Measurements from ENCODE around the gene ZNF280C. TPM values are rescaled to one million over a fixed set of nuclear protein-coding genes. Genes with fewer than 3 reads are reported as not detected.

ZNF280C gene
- total and polyA plus RNA-seq, 4 donors: 0.50 to 2.3 (median 1.00) TPM

- TF ChIP-seq HNF4G (IDR thresholded peaks at IDR 0.05): no peak
Measured at GRCh38 chrX:130263016-130263415, 5.7 kb downstream of the ZNF280C start (continued).

DNA sequence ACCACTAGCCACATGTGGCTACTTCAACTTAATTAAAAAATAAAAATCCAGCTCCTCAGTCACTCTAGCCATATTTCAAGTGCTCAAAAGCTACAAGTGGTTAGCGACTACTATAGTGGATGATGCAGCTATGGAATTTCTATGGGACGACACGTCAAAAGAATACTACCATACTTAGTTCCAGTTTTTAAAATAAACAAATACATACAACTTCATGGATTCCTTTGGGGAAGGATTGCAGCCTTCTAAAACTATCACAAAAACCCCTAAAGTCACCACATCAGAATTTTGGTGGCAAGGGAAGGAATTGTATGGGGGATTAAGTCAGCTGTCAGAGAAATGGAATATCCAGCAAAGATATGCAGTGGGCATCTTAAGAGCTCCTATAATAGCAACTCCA lies 6.5 kb downstream of the ZNF280C start:
- 98% methylated on average over 3 of the region's 3 CpGs for WGBS
- no peak overlapping the region for H3K4me3 ChIP-seq (ENCODE audit: low read depth in 1 of 3, low read length in 3 of 3)
- TF ChIP-seq JUND (IDR thresholded peaks at IDR 0.05) (no peak), MAX (IDR thresholded peaks at IDR 0.05) (no peak), GABPA (IDR thresholded peaks at IDR 0.05 in 1 of 2, conservative IDR thresholded peaks at IDR 0.05 in 1 of 2) (no peak), HNF4A (conservative IDR thresholded peaks at IDR 0.05) (no peak), FOXA2 (IDR thresholded peaks at IDR 0.05) (no peak)
- no peak for DNase-seq (ENCODE audit: low spot score)
- H3K27me3 ChIP-seq (ENCODE audit: control insufficient read depth in 4 of 4, insufficient read depth in 4 of 4, low read length in 3 of 4): no peaks in the 10 kb centered on the region
- H3K27ac ChIP-seq (ENCODE audit: low read depth in 1 of 2, low read length in 2 of 2): no peak overlapping the region
- H3K9me3 ChIP-seq (ENCODE audit: control insufficient read depth in 4 of 4, low read length in 3 of 4): no peaks in the 10 kb centered on the region
- no peak overlapping the region for H3K9ac ChIP-seq (ENCODE audit: low read depth in 1 of 2, low read length in 2 of 2)
- no peaks in the 10 kb centered on the region for H3K4me1 ChIP-seq (ENCODE audit: control insufficient read depth in 4 of 4, insufficient read depth in 4 of 4, low read length in 3 of 4)
- H3K36me3 ChIP-seq (ENCODE audit: control insufficient read depth in 4 of 4, insufficient read depth in 3 of 4, low read depth in 1 of 4, low read length in 3 of 4): no peaks in the 10 kb centered on the region

DNA sequence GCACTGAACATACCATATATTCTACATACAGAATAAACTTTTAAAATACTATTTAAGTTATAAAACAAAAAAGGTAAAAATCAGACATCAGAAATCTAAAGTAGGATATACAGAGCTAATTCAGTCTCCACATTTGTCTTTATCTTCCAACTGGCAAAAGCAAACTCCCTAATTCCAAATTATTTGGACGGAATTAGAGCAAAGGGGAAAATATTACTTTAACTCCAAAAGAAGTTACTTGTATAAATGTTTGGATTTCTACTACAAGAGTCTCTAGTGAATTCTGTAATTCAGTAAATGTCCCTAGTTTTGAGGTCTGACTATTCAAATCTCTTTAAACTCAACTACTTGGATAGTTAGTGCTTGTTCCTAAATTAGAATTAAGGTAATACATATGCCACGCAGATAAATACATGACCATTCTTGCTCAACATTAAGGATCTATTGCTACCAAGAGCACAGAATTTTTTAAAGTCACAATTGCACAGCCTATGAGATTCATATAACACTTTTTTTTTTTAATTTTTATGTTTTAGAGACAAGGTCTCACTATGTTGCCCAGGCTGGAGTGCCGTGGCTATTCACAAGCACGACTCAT lies 7.3 kb downstream of the ZNF280C start:
- Histone ChIP-seq H3K4me3 (ENCODE audit: low read depth in 1 of 3, low read length in 3 of 3) (no peak overlapping the region), H3K4me1 (ENCODE audit: control insufficient read depth in 4 of 4, insufficient read depth in 4 of 4, low read length in 3 of 4) (no peaks in the 10 kb centered on the region), H3K27ac (ENCODE audit: low read depth in 1 of 2, low read length in 2 of 2) (no peak overlapping the region), H3K9me3 (ENCODE audit: control insufficient read depth in 4 of 4, low read length in 3 of 4) (no peaks in the 10 kb centered on the region), H3K27me3 (ENCODE audit: control insufficient read depth in 4 of 4, insufficient read depth in 4 of 4, low read length in 3 of 4) (no peaks in the 10 kb centered on the region), H3K36me3 (ENCODE audit: control insufficient read depth in 4 of 4, insufficient read depth in 3 of 4, low read depth in 1 of 4, low read length in 3 of 4) (no peaks in the 10 kb centered on the region), H3K9ac (ENCODE audit: low read depth in 1 of 2, low read length in 2 of 2) (no peak overlapping the region)
- 95% methylated on average over 4 of the region's 4 CpGs for WGBS
- DNase-seq (ENCODE audit: low spot score): no peak
- no peak for TF ChIP-seq HNF4A (conservative IDR thresholded peaks at IDR 0.05)
- no peak for TF ChIP-seq TAF1 (conservative IDR thresholded peaks at IDR 0.05)
- TF ChIP-seq HNF4G (IDR thresholded peaks at IDR 0.05): no peak
- no peak for TF ChIP-seq RXRA (IDR thresholded peaks at IDR 0.05)
- TF ChIP-seq FOXA1 (IDR thresholded peaks at IDR 0.05): no peak
- no peak for TF ChIP-seq FOXA2 (IDR thresholded peaks at IDR 0.05)

DNA sequence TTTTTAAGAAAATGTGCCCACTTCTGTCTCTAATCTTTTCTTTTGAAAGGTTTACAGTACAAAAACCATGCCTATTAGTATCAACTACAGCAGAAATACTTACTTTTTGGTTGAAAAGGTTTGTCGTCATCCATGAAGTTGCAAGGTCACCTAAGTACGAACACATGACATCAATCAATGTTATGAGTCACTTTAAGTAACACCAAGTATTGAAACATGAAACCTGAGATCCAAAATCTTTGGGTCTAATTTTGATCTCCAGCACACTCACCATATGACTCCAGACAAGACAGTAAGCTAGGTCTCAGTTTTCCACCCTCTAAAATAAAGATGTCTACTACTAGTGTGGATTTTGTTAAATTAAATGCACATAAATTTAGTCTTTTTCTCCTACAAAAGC lies 8.4 kb downstream of the ZNF280C start:
- Histone ChIP-seq H3K9ac (ENCODE audit: low read depth in 1 of 2, low read length in 2 of 2) (no peak overlapping the region), H3K27ac (ENCODE audit: low read depth in 1 of 2, low read length in 2 of 2) (no peak overlapping the region), H3K9me3 (ENCODE audit: control insufficient read depth in 4 of 4, low read length in 3 of 4) (no peaks in the 10 kb centered on the region), H3K27me3 (ENCODE audit: control insufficient read depth in 4 of 4, insufficient read depth in 4 of 4, low read length in 3 of 4) (no peaks in the 10 kb centered on the region), H3K4me1 (ENCODE audit: control insufficient read depth in 4 of 4, insufficient read depth in 4 of 4, low read length in 3 of 4) (no peaks in the 10 kb centered on the region), H3K36me3 (ENCODE audit: control insufficient read depth in 4 of 4, insufficient read depth in 3 of 4, low read depth in 1 of 4, low read length in 3 of 4) (no peaks in the 10 kb centered on the region), H3K4me3 (ENCODE audit: low read depth in 1 of 3, low read length in 3 of 3) (no peak overlapping the region)
- no peak for TF ChIP-seq FOXA1 (IDR thresholded peaks at IDR 0.05)
- TF ChIP-seq, protein P1, sequence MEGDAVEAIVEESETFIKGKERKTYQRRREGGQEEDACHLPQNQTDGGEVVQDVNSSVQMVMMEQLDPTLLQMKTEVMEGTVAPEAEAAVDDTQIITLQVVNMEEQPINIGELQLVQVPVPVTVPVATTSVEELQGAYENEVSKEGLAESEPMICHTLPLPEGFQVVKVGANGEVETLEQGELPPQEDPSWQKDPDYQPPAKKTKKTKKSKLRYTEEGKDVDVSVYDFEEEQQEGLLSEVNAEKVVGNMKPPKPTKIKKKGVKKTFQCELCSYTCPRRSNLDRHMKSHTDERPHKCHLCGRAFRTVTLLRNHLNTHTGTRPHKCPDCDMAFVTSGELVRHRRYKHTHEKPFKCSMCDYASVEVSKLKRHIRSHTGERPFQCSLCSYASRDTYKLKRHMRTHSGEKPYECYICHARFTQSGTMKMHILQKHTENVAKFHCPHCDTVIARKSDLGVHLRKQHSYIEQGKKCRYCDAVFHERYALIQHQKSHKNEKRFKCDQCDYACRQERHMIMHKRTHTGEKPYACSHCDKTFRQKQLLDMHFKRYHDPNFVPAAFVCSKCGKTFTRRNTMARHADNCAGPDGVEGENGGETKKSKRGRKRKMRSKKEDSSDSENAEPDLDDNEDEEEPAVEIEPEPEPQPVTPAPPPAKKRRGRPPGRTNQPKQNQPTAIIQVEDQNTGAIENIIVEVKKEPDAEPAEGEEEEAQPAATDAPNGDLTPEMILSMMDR (IDR thresholded peaks at IDR 0.05; ENCODE audit: low read depth, low read length, missing input control): no peak
- TF ChIP-seq REST (IDR thresholded peaks at IDR 0.05): no peak
- TF ChIP-seq FOXA2 (IDR thresholded peaks at IDR 0.05): no peak
- no peak for TF ChIP-seq HNF4G (IDR thresholded peaks at IDR 0.05)
- TF ChIP-seq GABPA (IDR thresholded peaks at IDR 0.05 in 1 of 2, conservative IDR thresholded peaks at IDR 0.05 in 1 of 2): no peak
- TF ChIP-seq TAF1 (conservative IDR thresholded peaks at IDR 0.05): no peak
- TF ChIP-seq EGR1 (IDR thresholded peaks at IDR 0.05; ENCODE audit: low read depth in 2 of 2): no peak
- TF ChIP-seq, protein P2, sequence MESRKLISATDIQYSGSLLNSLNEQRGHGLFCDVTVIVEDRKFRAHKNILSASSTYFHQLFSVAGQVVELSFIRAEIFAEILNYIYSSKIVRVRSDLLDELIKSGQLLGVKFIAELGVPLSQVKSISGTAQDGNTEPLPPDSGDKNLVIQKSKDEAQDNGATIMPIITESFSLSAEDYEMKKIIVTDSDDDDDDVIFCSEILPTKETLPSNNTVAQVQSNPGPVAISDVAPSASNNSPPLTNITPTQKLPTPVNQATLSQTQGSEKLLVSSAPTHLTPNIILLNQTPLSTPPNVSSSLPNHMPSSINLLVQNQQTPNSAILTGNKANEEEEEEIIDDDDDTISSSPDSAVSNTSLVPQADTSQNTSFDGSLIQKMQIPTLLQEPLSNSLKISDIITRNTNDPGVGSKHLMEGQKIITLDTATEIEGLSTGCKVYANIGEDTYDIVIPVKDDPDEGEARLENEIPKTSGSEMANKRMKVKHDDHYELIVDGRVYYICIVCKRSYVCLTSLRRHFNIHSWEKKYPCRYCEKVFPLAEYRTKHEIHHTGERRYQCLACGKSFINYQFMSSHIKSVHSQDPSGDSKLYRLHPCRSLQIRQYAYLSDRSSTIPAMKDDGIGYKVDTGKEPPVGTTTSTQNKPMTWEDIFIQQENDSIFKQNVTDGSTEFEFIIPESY (IDR thresholded peaks at IDR 0.05): no peak
- no peak for TF ChIP-seq ATF3 (IDR thresholded peaks at IDR 0.05)
- no peak for TF ChIP-seq RAD21 (IDR thresholded peaks at IDR 0.05)
- TF ChIP-seq JUND (IDR thresholded peaks at IDR 0.05): no peak
- TF ChIP-seq YY1 (IDR thresholded peaks at IDR 0.05): no peak
- TF ChIP-seq MAX (IDR thresholded peaks at IDR 0.05): no peak
- TF ChIP-seq SP1 (IDR thresholded peaks at IDR 0.05): no peak
- TF ChIP-seq NR2F2 (IDR thresholded peaks at IDR 0.05): no peak
- no peak for TF ChIP-seq RXRA (IDR thresholded peaks at IDR 0.05)
- WGBS: 98% methylated on average over 2 of the region's 2 CpGs
- no peak for DNase-seq (ENCODE audit: low spot score)

Data from liver (tissue), 9 donors.